BJ (cell line): Measurements from ENCODE around the gene UGT1A3. TPM values are rescaled to one million over a fixed set of nuclear protein-coding genes. Genes with fewer than 3 reads are reported as not detected.

Experiments used
- CTCF ChIA-PET: fragments of 350-600 bp; formaldehyde crosslinking; extraction: SDS; loops from one replicate; lab custom pipeline; 2021; ENCODE audit warnings: antibody characterized with exemption, inconsistent platforms; lab: Yijun Ruan, JAX
- POLR2A ChIA-PET: fragments of 300-600 bp; sonication (Branson Sonifier 250); formaldehyde crosslinking; extraction: SDS; loops from one replicate; lab custom pipeline; 2021; ENCODE audit warnings: antibody characterized with exemption; lab: Charles Lee
- DNase-seq: peaks from one replicate; pipeline ENCODE4 v3.0.0-alpha.2; 2011; ENCODE audit warnings: low read depth
- H3K27me3 ChIP-seq: 2 replicates; pipeline ENCODE4 v1.6.0; 2011; ENCODE audit warnings: low read length; ENCODE audit not compliant: control insufficient read depth, insufficient read depth
- H3K36me3 ChIP-seq: 2 replicates; pipeline ENCODE4 v1.5.1; 2011; ENCODE audit warnings: low read length; ENCODE audit not compliant: control insufficient read depth, insufficient read depth
- H3K4me3 ChIP-seq: 2 replicates; pipeline ENCODE4 v1.5.1; 2011; ENCODE audit warnings: low read depth, mild to moderate bottlenecking, control low read depth, low read length
- CTCF ChIP-seq: IDR thresholded peaks from 2 replicates; pipeline ENCODE4 v1.5.1; 2011; ENCODE audit warnings: low read depth, mild to moderate bottlenecking, control low read depth, inconsistent platforms, low read length, moderate library complexity; ENCODE audit not compliant: insufficient read depth
- polyA plus RNA-seq: library from polyadenylated mRNA; depleted of rRNA; stranded (reverse); fragments of >200 nt; gene quantifications from 2 replicates; pipeline ENCODE4 v1.2.3, GENCODE V29; 2011

UGT1A3 gene
- polyA plus RNA-seq, 1 experiment: not detected

- TF ChIP-seq CTCF: no peak
- CTCF ChIA-PET: interaction anchor here (1.3 kb wide), 1 partner anchor 31 kb away, joined by 3 read pairs; no protein-coding TSS in a partner anchor
These were observed 79.4 kb downstream of the UGT1A3 start for GRCh38 chr2:233807966-233808935.

GRCh38 chr2:233810385-233810784 is 81.5 kb downstream of the UGT1A3 start:
- no peak for TF ChIP-seq CTCF
- CTCF ChIA-PET: no interaction called here
- no peak for DNase-seq

More at GRCh38 chr2:233807966-233808935, 79.4 kb downstream of the UGT1A3 start:
- no peak overlapping the region for H3K4me3 ChIP-seq
- no peak for DNase-seq
- POLR2A ChIA-PET: no interaction called here
- no peaks in the 10 kb centered on the region for H3K36me3 ChIP-seq
- peaks cover 4% of the 10 kb centered on the region; the same call in 1 of the 2 replicates for H3K27me3 ChIP-seq

GRCh38 chr2:233811087-233811486 is 82.2 kb downstream of the UGT1A3 start:
- POLR2A ChIA-PET: no interaction called here
- Histone ChIP-seq H3K27me3 (peaks cover 4% of the 10 kb centered on the region; the same call in 1 of the 2 replicates), H3K4me3 (no peak overlapping the region), H3K36me3 (no peaks in the 10 kb centered on the region)
- CTCF ChIA-PET: no interaction called here
- no peak for TF ChIP-seq CTCF
- no peak for DNase-seq

More at GRCh38 chr2:233810385-233810784, 81.5 kb downstream of the UGT1A3 start:
- peaks cover 4% of the 10 kb centered on the region; the same call in 1 of the 2 replicates for H3K27me3 ChIP-seq
- POLR2A ChIA-PET: no interaction called here
- H3K36me3 ChIP-seq: no peaks in the 10 kb centered on the region
- no peak overlapping the region for H3K4me3 ChIP-seq

GRCh38 chr2:233811732-233812131 is 82.9 kb downstream of the UGT1A3 start:
- DNase-seq: no peak
- TF ChIP-seq CTCF: no peak
- peaks cover 4% of the 10 kb centered on the region; the same call in 1 of the 2 replicates for H3K27me3 ChIP-seq
- ChIA-PET POLR2A (no interaction called here), CTCF (no interaction called here)
- H3K4me3 ChIP-seq: no peak overlapping the region
- H3K36me3 ChIP-seq: no peaks in the 10 kb centered on the region

- no peak for DNase-seq
- ChIA-PET POLR2A (no interaction called here), CTCF (no interaction called here)
- H3K27me3 ChIP-seq: peaks cover 3% of the 10 kb centered on the region; the same call in 1 of the 2 replicates
- no peaks in the 10 kb centered on the region for H3K36me3 ChIP-seq
- no peak overlapping the region for H3K4me3 ChIP-seq
- no peak for TF ChIP-seq CTCF
These were observed 84.6 kb downstream of the UGT1A3 start for GRCh38 chr2:233813236-233814055.
